HEK293 (cell line): ENCODE results near the gene CCAR1.

ENCODE experiments used
- ATF2 ChIP-seq: fragments of 450-650 bp; formaldehyde crosslinking; IDR thresholded peaks from 2 replicates; pipeline ENCODE4 v1.5.1; 2016; ENCODE audit warnings: missing biosample characterization, missing genetic modification characterization, low read depth
- CTCF ChIP-seq: fragments of 450-650 bp; formaldehyde crosslinking; IDR thresholded peaks from 2 replicates; pipeline ENCODE4 v1.5.1; 2016; ENCODE audit warnings: missing biosample characterization, missing genetic modification characterization
- HIC1 ChIP-seq: fragments of 450-650 bp; formaldehyde crosslinking; IDR thresholded peaks from 2 replicates; pipeline ENCODE4 v1.5.1; 2016; ENCODE audit warnings: missing biosample characterization, missing genetic modification characterization
- PRDM10 ChIP-seq: fragments of 450-650 bp; formaldehyde crosslinking; IDR thresholded peaks from 2 replicates; pipeline ENCODE4 v1.5.1; 2016; ENCODE audit warnings: missing biosample characterization, missing genetic modification characterization
- REST ChIP-seq: fragments of 450-650 bp; formaldehyde crosslinking; IDR thresholded peaks from 2 replicates; pipeline ENCODE4 v1.5.1; 2016; ENCODE audit warnings: missing biosample characterization, missing genetic modification characterization
- YY1 ChIP-seq: fragments of 450-650 bp; formaldehyde crosslinking; IDR thresholded peaks from 2 replicates; pipeline ENCODE4 v1.5.1; 2018; ENCODE audit warnings: missing biosample characterization, missing genetic modification characterization
- ZNF121 ChIP-seq: fragments of 450-650 bp; formaldehyde crosslinking; IDR thresholded peaks from 2 replicates; pipeline ENCODE4 v1.5.1; 2016; ENCODE audit warnings: missing biosample characterization, missing genetic modification characterization
- ZNF138 ChIP-seq: fragments of 450-650 bp; formaldehyde crosslinking; IDR thresholded peaks from 2 replicates; pipeline ENCODE4 v1.5.1; 2016; ENCODE audit warnings: missing biosample characterization, missing genetic modification characterization, borderline replicate concordance
- ZNF18 ChIP-seq: fragments of 450-650 bp; formaldehyde crosslinking; IDR thresholded peaks from 2 replicates; pipeline ENCODE4 v1.5.1; 2016; ENCODE audit warnings: missing biosample characterization, missing genetic modification characterization
- ZNF274 ChIP-seq, 2 experiments: fragments of 200-500 bp in 1 of 2; fragments of 450-650 bp in 1 of 2; sonication (Bioruptor generic) in 1 of 2; formaldehyde crosslinking in 1 of 2; IDR thresholded peaks; 2 replicates each; pipeline versions ENCODE4 v1.5.1 to v1.6.1; 2014 to 2016; ENCODE audit warnings: borderline replicate concordance in 1 of 2, inconsistent platforms in 1 of 2, low read length in 1 of 2, missing biosample characterization in 1 of 2, missing genetic modification characterization in 1 of 2
- ZNF366 ChIP-seq: fragments of 450-650 bp; formaldehyde crosslinking; conservative IDR thresholded peaks from 2 replicates; pipeline ENCODE4 v1.5.1; 2016; ENCODE audit warnings: missing biosample characterization, missing genetic modification characterization
- ZNF37A ChIP-seq: fragments of 450-650 bp; IDR thresholded peaks from 2 replicates; pipeline ENCODE4 v1.5.1; 2018; ENCODE audit warnings: missing biosample characterization, missing genetic modification characterization
- ZNF76 ChIP-seq: fragments of 450-650 bp; formaldehyde crosslinking; IDR thresholded peaks from 2 replicates; pipeline ENCODE4; 2016; ENCODE audit warnings: low read depth, missing biosample characterization, missing genetic modification characterization, borderline replicate concordance

GRCh38 chr10:68784476-68784875 lies 63.4 kb downstream of the CCAR1 start:
- TF ChIP-seq CTCF (no peak), ZNF138 (tag by site-specific recombination) (no peak), ZNF274 (IDR thresholded peaks at IDR 0.05; ENCODE audit: low read length) (no peak), ZNF274 (tag by site-specific recombination; IDR thresholded peaks at IDR 0.05; ENCODE audit: borderline replicate concordance) (no peak), ZNF76 (tag by site-specific recombination) (no peak), ATF2 (tag by site-specific recombination) (no peak), ZNF121 (tag by site-specific recombination) (no peak), ZNF18 (no peak), PRDM10 (no peak), YY1 (no peak), REST (no peak), HIC1 (tag by site-specific recombination) (no peak), ZNF37A (tag by site-specific recombination) (no peak), ZNF366 (tag by site-specific recombination) (no peak)
